Fibroblast of lung (primary cell): ENCODE data around the gene PIK3CA. TPM values are rescaled to one million over a fixed set of nuclear protein-coding genes. Genes with fewer than 3 reads are reported as not detected.

ENCODE experiments used
- DNase-seq, 2 donors: peaks; one replicate each; pipeline versions ENCODE4 v3.0.0 to v3.0.0-alpha.2; 2010; ENCODE audit warnings: low read depth in 2 of 2
- H2AFZ ChIP-seq: 2 replicates; pipeline ENCODE4 v1.5.1; 2012; ENCODE audit warnings: low read length, control low read depth, inconsistent platforms
- H3K27ac ChIP-seq: 2 replicates; pipeline ENCODE4 v1.5.1; 2011; ENCODE audit warnings: low read length, control low read depth; ENCODE audit not compliant: insufficient read depth
- H3K27me3 ChIP-seq: 2 replicates; pipeline ENCODE4 v1.5.1; 2011; ENCODE audit warnings: mild to moderate bottlenecking, low read length; ENCODE audit not compliant: control insufficient read depth, insufficient read depth
- H3K36me3 ChIP-seq: 2 replicates; pipeline ENCODE4 v1.5.1; 2011; ENCODE audit warnings: low read length; ENCODE audit not compliant: control insufficient read depth, insufficient read depth
- H3K4me1 ChIP-seq: 2 replicates; pipeline ENCODE4 v1.5.1; 2011; ENCODE audit warnings: low read length; ENCODE audit not compliant: control insufficient read depth, insufficient read depth; ENCODE audit errors: extremely low read depth
- H3K4me2 ChIP-seq: 2 replicates; pipeline ENCODE4 v1.5.1; 2011; ENCODE audit warnings: low read length, control low read depth; ENCODE audit not compliant: insufficient read depth; ENCODE audit errors: extremely low read depth
- H3K4me3 ChIP-seq, 4 experiments: fragments of 200-600 bp in 1 of 4; sonication (generic) in 1 of 4; replicated peaks in 1 of 4; 2 replicates each; pipeline ENCODE4 v1.5.1; 2011 to 2016; ENCODE audit warnings: low read length in 4 of 4, low read depth in 3 of 4, mild to moderate bottlenecking in 3 of 4, control low read depth in 2 of 4, inconsistent platforms in 1 of 4, mixed read lengths in 1 of 4; ENCODE audit not compliant: insufficient read depth in 1 of 4; ENCODE audit errors: control extremely low read depth in 1 of 4
- H3K79me2 ChIP-seq: 2 replicates; pipeline ENCODE4 v1.5.1; 2012; ENCODE audit warnings: mild to moderate bottlenecking, low read length, inconsistent platforms; ENCODE audit not compliant: control insufficient read depth, insufficient read depth
- H3K9ac ChIP-seq: 2 replicates; pipeline ENCODE4 v1.5.1; 2011; ENCODE audit warnings: mild to moderate bottlenecking, low read length, control low read depth; ENCODE audit not compliant: insufficient read depth
- H3K9me3 ChIP-seq: 2 replicates; pipeline ENCODE4 v1.5.1; 2012; ENCODE audit warnings: low read depth, low read length; ENCODE audit not compliant: control insufficient read depth, insufficient read depth
- H4K20me1 ChIP-seq: 2 replicates; pipeline ENCODE4 v1.5.1; 2011; ENCODE audit warnings: low read length; ENCODE audit not compliant: control insufficient read depth, insufficient read depth; ENCODE audit errors: extremely low read depth
- CTCF ChIP-seq, 2 donors: IDR thresholded peaks in 1 of 2; conservative IDR thresholded peaks in 1 of 2; 1 replicate in 1 of 2; 2 replicates in 1 of 2; pipeline ENCODE4 v1.5.1; 2011 to 2012; ENCODE audit warnings: low read length in 2 of 2, control low read depth in 1 of 2, inconsistent platforms in 1 of 2, low read depth in 1 of 2, mild to moderate bottlenecking in 1 of 2
- EZH2 ChIP-seq: IDR thresholded peaks from 2 replicates; pipeline ENCODE4 v1.5.1; 2012; ENCODE audit warnings: low read length, control low read depth, mild to moderate bottlenecking; ENCODE audit errors: missing control alignments
- polyA plus RNA-seq, 2 donors: library from polyadenylated mRNA; depleted of rRNA in 1 of 2; stranded (reverse) in 1 of 2; unstranded in 1 of 2; fragments of >200 nt; gene quantifications; 2 replicates each; pipeline ENCODE4 v1.2.1, GENCODE V29; 2011 to 2012; ENCODE audit warnings: missing spikeins in 1 of 2
- total RNA-seq: library from RNA; depleted of rRNA; stranded (reverse); fragments of >200 nt; gene quantifications from 2 replicates; pipeline ENCODE4 v1.2.1, GENCODE V29; 2014

PIK3CA gene
- total and polyA plus RNA-seq, 2 donors (not counting 1 experiment from before 2014, with no cell fraction given): 20.8 to 28.9 TPM

- no peak overlapping the region for H3K9ac ChIP-seq
- H3K4me2 ChIP-seq: no peak overlapping the region
- H3K79me2 ChIP-seq: peaks cover 16% of the 10 kb centered on the region
- H3K9me3 ChIP-seq: no peaks in the 10 kb centered on the region
- no peaks in the 10 kb centered on the region for H4K20me1 ChIP-seq
- no peak overlapping the region for H3K4me3 ChIP-seq
- H3K36me3 ChIP-seq: no peaks in the 10 kb centered on the region
- H3K27me3 ChIP-seq: no peaks in the 10 kb centered on the region
- TF ChIP-seq CTCF (conservative IDR thresholded peaks at IDR 0.05 in 1 of 2, IDR thresholded peaks at IDR 0.05 in 1 of 2; ENCODE audit: low read depth in 1 of 2, low read length in 2 of 2) (no peak), EZH2 (no peak)
- peaks cover 17% of the 10 kb centered on the region for H3K4me1 ChIP-seq
- DNase-seq: no peak
- no peak overlapping the region for H3K27ac ChIP-seq
- no peak overlapping the region for H2AFZ ChIP-seq
These were observed 36.7 kb downstream of the PIK3CA start for GRCh38 chr3:179184826-179185225.

GRCh38 chr3:179186426-179186825, 38.3 kb downstream of the PIK3CA start:
- no peak overlapping the region for H3K4me3 ChIP-seq
- peak in 1 of 2 donors; percentile 46 for DNase-seq
- H3K9me3 ChIP-seq: no peaks in the 10 kb centered on the region
- TF ChIP-seq CTCF (conservative IDR thresholded peaks at IDR 0.05 in 1 of 2, IDR thresholded peaks at IDR 0.05 in 1 of 2; ENCODE audit: low read depth in 1 of 2, low read length in 2 of 2) (no peak), EZH2 (no peak)
- H4K20me1 ChIP-seq: no peaks in the 10 kb centered on the region
- H3K9ac ChIP-seq: no peak overlapping the region
- no peak overlapping the region for H3K27ac ChIP-seq
- no peak overlapping the region for H2AFZ ChIP-seq
- peaks cover 11% of the 10 kb centered on the region for H3K4me1 ChIP-seq
- H3K4me2 ChIP-seq: no peak overlapping the region
- no peaks in the 10 kb centered on the region for H3K36me3 ChIP-seq
- no peaks in the 10 kb centered on the region for H3K27me3 ChIP-seq
- peaks cover 18% of the 10 kb centered on the region for H3K79me2 ChIP-seq

GRCh38 chr3:179189759-179190158, 41.6 kb downstream of the PIK3CA start:
- peak; percentile 56 to 90 for DNase-seq
- TF ChIP-seq EZH2 (no peak), CTCF (conservative IDR thresholded peaks at IDR 0.05 in 1 of 2, IDR thresholded peaks at IDR 0.05 in 1 of 2; ENCODE audit: low read depth in 1 of 2, low read length in 2 of 2) (no peak)
- H3K9me3 ChIP-seq: no peaks in the 10 kb centered on the region
- no peaks in the 10 kb centered on the region for H3K27me3 ChIP-seq
- peak overlapping the region; percentile 63 for H3K4me2 ChIP-seq
- no peaks in the 10 kb centered on the region for H3K36me3 ChIP-seq
- H4K20me1 ChIP-seq: no peaks in the 10 kb centered on the region
- H3K79me2 ChIP-seq: peaks cover 8% of the 10 kb centered on the region
- peaks cover 4% of the 10 kb centered on the region for H3K4me1 ChIP-seq
- no peak overlapping the region for H3K27ac ChIP-seq
- no peak overlapping the region for H3K9ac ChIP-seq
- H2AFZ ChIP-seq: no peak overlapping the region
- no peak overlapping the region for H3K4me3 ChIP-seq
